Lower leg skin (tissue), 4 donors: ENCODE measurements around the gene TMEFF1. TPM values are rescaled to one million over a fixed set of nuclear protein-coding genes. Genes with fewer than 3 reads are reported as not detected.
A peak's percentile ranks its signal among the peaks of the same experiment; 100 is the strongest.

ENCODE experiments used
- DNase-seq, 2 donors: peaks; one replicate each; pipeline ENCODE4 v3.0.0-alpha.2; 2019; ENCODE audit warnings: low spot score in 2 of 2
- H3K4me3 ChIP-seq: fragments of 200-600 bp; sonication (generic); 2 replicates; pipeline ENCODE4 v1.5.1; 2017; ENCODE audit warnings: mild to moderate bottlenecking, low read depth; ENCODE audit not compliant: poor library complexity, severe bottlenecking
- POLR2A ChIP-seq, 2 donors: fragments of 450-650 bp; IDR thresholded peaks; one replicate each; pipeline ENCODE4 v1.6.1; 2016 to 2017; ENCODE audit warnings: antibody characterized with exemption in 2 of 2, mild to moderate bottlenecking in 1 of 2, moderate library complexity in 1 of 2
- WGBS, 2 donors: methylation state at CpG; one replicate each; pipeline ENCODE4 v1.1.5; 2018; 5-methylcytosine and 5-hydroxymethylcytosine counted together
- intact Hi-C: fragments of 100-400 bp; cut with DNase I; formaldehyde crosslinking; loops from one replicate; pipeline ENCODE4 v1.15.0; 2023; ENCODE audit warnings: low total_unique reads
- total RNA-seq, 4 donors: library from RNA; depleted of rRNA; stranded (reverse); fragments of >200 nt; gene quantifications; one replicate each; pipeline ENCODE4 v1.1.0, GENCODE V29; 2016
- TF ChIP-seq, protein P1 (sequence below), 3 donors: fragments of 450-650 bp; IDR thresholded peaks; one replicate each; pipeline ENCODE4 v1.5.1; 2016; ENCODE audit warnings: antibody characterized with exemption in 3 of 3, mild to moderate bottlenecking in 3 of 3, moderate library complexity in 2 of 3

The TMEFF1 gene, protein sequence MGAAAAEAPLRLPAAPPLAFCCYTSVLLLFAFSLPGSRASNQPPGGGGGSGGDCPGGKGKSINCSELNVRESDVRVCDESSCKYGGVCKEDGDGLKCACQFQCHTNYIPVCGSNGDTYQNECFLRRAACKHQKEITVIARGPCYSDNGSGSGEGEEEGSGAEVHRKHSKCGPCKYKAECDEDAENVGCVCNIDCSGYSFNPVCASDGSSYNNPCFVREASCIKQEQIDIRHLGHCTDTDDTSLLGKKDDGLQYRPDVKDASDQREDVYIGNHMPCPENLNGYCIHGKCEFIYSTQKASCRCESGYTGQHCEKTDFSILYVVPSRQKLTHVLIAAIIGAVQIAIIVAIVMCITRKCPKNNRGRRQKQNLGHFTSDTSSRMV
- not detected for total RNA-seq

DNA sequence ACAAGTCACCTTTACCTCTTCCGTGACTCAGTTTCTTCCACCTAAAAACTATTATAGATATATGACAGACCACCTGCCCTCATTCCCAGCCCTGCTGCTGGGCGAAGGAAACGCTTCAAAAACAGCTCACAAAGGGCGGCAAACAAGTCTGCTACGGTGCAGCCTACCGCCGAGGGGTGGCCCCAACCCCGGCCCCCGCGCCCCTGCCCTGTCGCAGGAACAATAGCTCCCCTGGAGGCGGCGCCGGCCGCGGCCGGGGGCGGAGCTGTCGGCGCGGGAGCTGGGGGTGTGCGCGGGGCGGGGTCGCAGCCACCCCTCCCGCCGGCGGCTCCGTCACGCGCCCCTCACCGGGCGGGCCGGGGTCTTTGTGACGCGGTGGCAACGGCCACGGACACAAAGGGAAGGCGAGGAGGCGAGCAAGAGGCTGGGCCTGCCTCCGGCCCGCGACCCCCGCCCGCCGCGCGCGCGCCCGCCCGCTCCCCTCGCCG, at the start of gene TMEFF1:
TMEFF1 (plus strand) TSS at position 362 of the 488 bp plus-strand sequence. CDS start 396 bp downstream, outside the sequence.
- intact Hi-C loops: no loop called here

DNA sequence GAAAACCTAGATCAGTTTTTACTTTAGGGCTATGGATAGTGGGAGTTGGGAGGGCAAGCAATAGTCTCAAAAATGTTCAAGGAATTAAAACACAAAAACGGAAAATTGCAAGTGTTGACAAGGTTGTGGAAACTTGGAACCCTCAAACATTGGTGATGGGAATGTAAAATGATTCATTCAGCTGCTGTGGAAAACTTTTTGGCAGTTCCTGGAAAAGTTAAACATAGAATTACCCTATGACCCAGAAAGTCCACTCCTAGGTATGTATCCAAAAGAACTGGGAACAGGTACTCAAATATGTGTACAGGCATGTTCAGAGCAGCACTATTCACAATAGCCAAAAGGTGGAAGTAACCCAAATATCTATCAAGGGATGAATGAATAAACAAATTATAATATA, 47.2 kb upstream of the TMEFF1 start:
- no peak overlapping the region for H3K4me3 ChIP-seq
- no peak for DNase-seq
- intact Hi-C loops: no loop called here
- 17 to 18% methylated on average over 1 of the region's 1 CpG for WGBS, 2 donors
- TF ChIP-seq, protein P1, sequence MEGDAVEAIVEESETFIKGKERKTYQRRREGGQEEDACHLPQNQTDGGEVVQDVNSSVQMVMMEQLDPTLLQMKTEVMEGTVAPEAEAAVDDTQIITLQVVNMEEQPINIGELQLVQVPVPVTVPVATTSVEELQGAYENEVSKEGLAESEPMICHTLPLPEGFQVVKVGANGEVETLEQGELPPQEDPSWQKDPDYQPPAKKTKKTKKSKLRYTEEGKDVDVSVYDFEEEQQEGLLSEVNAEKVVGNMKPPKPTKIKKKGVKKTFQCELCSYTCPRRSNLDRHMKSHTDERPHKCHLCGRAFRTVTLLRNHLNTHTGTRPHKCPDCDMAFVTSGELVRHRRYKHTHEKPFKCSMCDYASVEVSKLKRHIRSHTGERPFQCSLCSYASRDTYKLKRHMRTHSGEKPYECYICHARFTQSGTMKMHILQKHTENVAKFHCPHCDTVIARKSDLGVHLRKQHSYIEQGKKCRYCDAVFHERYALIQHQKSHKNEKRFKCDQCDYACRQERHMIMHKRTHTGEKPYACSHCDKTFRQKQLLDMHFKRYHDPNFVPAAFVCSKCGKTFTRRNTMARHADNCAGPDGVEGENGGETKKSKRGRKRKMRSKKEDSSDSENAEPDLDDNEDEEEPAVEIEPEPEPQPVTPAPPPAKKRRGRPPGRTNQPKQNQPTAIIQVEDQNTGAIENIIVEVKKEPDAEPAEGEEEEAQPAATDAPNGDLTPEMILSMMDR (IDR thresholded peaks at IDR 0.05): no peak
- no peak for TF ChIP-seq POLR2A (IDR thresholded peaks at IDR 0.05)

More for the DNA sequence above, at the start of gene TMEFF1:
- TF ChIP-seq, protein P1 (IDR thresholded peaks at IDR 0.05): no peak
- no peak for TF ChIP-seq POLR2A (IDR thresholded peaks at IDR 0.05)
- H3K4me3 ChIP-seq: peak within 1 kb of the TSS; percentile 14
- no peak for DNase-seq
- 4 to 5% methylated on average over 16 to 28 of the region's 54 CpGs for WGBS, 2 donors

DNA sequence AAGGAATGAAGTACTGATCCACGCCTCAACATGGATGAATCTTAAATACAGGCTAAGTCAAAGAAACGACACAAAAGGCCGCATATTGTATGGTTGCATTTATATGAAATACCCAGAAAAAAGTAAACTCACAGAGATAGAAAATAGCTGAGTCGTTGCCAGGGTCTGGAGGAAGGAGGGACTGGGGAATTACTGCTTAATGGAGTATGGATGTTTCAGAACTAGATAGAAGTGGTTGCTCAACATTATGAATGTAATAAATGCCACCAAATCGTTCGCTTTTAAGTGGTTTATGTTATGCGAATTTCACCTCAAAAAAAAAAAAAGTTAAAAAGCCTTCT, 46.8 kb upstream of the TMEFF1 start:
- no peak overlapping the region for H3K4me3 ChIP-seq
- no peak for DNase-seq
- TF ChIP-seq, protein P1 (IDR thresholded peaks at IDR 0.05): no peak
- TF ChIP-seq POLR2A (IDR thresholded peaks at IDR 0.05): no peak
- intact Hi-C loops: no loop called here
- 18 to 22% methylated on average over 7 of the region's 7 CpGs for WGBS, 2 donors

DNA sequence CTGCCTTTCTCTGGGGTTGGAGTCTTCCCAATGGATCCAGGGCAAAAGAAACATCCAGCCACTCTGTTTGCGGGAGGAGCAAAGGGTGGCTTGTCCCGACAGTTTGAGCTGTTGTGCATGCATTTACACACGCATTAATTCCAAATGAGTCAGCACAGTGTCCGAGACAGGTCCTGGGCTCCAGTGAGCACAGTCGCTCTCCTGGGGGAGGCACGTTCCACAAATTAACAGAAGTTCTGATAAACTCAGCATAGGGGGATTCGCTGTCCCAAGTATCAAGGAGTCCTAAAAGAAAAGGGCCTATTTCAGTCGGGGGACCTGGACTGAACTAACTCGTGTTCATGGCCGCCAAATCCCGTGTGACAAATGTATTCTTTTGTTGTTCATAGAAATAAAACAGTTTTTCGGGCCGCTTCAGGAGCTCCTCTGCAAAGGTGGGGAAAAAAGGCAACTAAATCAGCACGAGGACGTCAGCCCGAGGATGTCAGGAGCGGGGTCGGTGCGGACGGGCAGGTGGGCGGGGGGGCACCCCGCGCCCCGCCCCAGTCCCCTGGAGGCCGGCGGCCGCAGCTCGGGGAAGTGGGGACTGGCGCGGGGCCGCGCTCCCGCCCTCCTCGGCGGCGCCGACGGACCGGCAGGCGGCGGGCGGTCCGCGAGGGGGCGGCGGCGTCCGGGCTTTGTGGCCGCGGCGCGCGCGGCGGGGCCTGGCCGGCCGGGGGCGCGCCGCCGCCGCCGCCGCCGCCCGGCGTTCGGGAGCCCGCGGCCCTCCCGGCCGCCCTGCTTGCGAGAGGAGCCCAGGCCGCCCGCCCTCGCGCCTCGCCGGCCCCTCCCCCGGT, 46.2 kb upstream of the TMEFF1 start, which contains the start of gene MSANTD3:
MSANTD3 (plus strand) TSS at position 614 of the 836 bp plus-strand sequence. CDS start 14,796 bp downstream, outside the sequence.
- H3K4me3 ChIP-seq: peak within 1 kb of the TSS; percentile 69
- intact Hi-C loops: no loop called here
- TF ChIP-seq, protein P1 (IDR thresholded peaks at IDR 0.05): no peak
- TF ChIP-seq POLR2A (IDR thresholded peaks at IDR 0.05): no peak
- peak; percentile 21 to 87 for DNase-seq
- 1% methylated on average over 21 to 30 of the region's 80 CpGs for WGBS, 2 donors

DNA sequence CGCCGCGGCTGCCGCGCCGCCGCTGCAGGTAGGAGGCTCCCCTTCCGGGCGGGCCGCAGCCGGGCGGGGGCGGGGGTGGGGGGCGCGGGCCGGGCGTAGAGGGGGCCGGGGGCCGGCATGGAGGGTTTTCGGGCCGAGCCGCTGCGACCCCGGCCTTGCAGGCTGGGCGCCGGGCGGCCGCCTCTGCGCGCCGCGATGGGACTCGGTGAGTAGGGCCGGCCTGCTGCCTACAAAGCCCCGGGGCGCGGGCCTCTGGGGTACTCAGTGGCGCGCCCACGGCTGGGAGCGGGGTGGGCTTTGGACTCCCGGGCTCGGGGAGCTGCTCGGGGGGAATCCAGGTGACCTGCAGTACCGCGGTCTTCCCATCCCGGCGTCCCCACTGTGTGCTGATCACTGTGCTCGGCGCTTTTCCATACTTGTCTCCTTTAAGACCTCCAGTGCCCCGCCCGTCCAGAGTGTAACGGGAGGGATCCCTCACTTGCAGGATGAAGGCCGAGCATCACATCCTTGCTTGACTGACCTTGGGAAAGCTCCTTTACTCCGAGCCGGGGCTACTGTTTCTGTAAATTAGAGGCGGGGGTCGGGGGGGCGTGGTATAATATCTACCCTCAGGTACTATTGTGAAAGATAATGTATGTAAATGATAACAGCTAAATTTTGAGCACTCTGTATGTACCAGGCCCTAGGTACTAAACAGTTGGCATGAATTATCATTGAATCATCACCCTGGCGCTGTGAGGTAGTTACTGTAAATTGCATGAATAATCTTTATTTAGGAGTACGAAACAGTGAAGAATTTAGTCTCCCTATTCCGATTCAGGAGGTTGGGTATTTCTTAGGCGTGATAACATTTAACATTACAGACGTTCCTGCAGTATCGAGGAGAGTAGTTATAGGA, 45.3 kb upstream of the TMEFF1 start:
- 4 to 6% methylated on average over 26 to 39 of the region's 65 CpGs for WGBS, 2 donors
- intact Hi-C loops: no loop called here
- TF ChIP-seq POLR2A (IDR thresholded peaks at IDR 0.05): no peak
- TF ChIP-seq, protein P1 (IDR thresholded peaks at IDR 0.05): no peak
- H3K4me3 ChIP-seq: peak overlapping the region; percentile 69
- peak; percentile 21 to 88 for DNase-seq
